ENCODE measurements around the gene HOXA13.

DNA sequence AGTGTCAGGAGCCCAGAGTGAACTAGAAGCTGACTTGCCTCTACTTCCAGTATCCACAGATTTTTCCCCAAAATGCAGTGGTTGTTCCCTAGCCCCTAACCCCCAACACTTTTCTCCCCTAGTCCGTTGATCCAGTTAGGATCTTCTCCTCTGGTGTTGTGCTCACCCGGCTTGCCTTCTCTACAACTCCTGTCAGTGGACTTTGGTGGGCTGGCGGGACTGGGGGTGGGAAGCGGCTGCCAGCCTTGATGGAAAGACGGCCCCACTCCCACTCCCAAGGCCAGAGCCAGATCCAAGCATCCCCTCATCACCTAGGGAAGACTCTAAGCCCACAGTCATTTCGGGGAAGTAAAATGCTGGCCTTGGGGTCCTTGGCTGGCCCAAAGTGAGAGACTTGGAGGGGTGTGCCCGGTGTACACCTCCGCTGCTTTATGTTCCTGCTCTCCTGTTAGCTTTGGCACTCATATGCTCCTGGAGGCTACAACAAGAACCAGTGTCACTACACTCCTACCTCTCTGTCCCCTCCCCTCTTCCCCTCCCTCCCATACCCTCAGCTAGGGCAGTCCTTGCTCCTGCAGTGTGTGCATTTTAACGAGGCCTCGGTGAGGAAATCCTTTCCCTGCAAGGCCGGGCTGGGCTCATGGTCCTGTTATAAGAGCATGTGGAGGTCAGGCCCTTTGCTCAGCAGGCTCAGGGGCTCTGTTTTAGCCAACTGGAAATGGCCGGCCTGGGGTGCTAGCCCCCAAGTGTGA, 24.8 kb downstream of the HOXA13 start:
- TF ChIP-seq, protein P1, sequence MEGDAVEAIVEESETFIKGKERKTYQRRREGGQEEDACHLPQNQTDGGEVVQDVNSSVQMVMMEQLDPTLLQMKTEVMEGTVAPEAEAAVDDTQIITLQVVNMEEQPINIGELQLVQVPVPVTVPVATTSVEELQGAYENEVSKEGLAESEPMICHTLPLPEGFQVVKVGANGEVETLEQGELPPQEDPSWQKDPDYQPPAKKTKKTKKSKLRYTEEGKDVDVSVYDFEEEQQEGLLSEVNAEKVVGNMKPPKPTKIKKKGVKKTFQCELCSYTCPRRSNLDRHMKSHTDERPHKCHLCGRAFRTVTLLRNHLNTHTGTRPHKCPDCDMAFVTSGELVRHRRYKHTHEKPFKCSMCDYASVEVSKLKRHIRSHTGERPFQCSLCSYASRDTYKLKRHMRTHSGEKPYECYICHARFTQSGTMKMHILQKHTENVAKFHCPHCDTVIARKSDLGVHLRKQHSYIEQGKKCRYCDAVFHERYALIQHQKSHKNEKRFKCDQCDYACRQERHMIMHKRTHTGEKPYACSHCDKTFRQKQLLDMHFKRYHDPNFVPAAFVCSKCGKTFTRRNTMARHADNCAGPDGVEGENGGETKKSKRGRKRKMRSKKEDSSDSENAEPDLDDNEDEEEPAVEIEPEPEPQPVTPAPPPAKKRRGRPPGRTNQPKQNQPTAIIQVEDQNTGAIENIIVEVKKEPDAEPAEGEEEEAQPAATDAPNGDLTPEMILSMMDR (IDR thresholded peaks at IDR 0.05): no peak
- TF ChIP-seq POLR2AphosphoS5 (IDR thresholded peaks at IDR 0.05) (no peak), POLR2A (IDR thresholded peaks at IDR 0.05) (no peak), EP300 (IDR thresholded peaks at IDR 0.05) (no peak)
